MM.1S (cell line): ENCODE measurements around the gene HIP1.
"Not testable (repeated sequence)": the region's sequence is repeated elsewhere in the genome, so short reads cannot be mapped to it uniquely, and the experiment has no call there.

ENCODE experiments used
- DNase-seq: peaks from one replicate; pipeline ENCODE4 v3.0.0-alpha.2; 2015
- H2AFZ ChIP-seq: fragments of 300-600 bp; sonication (generic); 2 replicates; pipeline ENCODE4 v1.6.0; 2016; ENCODE audit warnings: antibody characterized with exemption, low read length
- H3F3A ChIP-seq: fragments of 300-600 bp; sonication (generic); 2 replicates; pipeline ENCODE4 v1.6.1; 2016; ENCODE audit warnings: mild to moderate bottlenecking, antibody characterized with exemption, low read length, moderate library complexity, mixed read lengths; ENCODE audit not compliant: insufficient read depth
- H3K27ac ChIP-seq: fragments of 300-600 bp; sonication (generic); 2 replicates; pipeline ENCODE4 v1.5.1; 2016; ENCODE audit warnings: mild to moderate bottlenecking, low read length
- H3K27me3 ChIP-seq: fragments of 300-600 bp; sonication (generic); replicated peaks from 2 replicates; pipeline ENCODE4 v1.6.0; 2016; ENCODE audit warnings: low read length; ENCODE audit not compliant: insufficient read depth
- H3K36me3 ChIP-seq: fragments of 300-600 bp; sonication (generic); replicated peaks from 2 replicates; pipeline ENCODE4 v1.6.1; 2016; ENCODE audit warnings: mild to moderate bottlenecking, low read length, mixed read lengths; ENCODE audit not compliant: insufficient read depth
- H3K4me1 ChIP-seq: fragments of 300-600 bp; sonication (generic); 2 replicates; pipeline ENCODE4 v1.6.1; 2016; ENCODE audit warnings: low read length, mixed read lengths
- H3K4me2 ChIP-seq: fragments of 300-600 bp; sonication (generic); 2 replicates; pipeline ENCODE4 v1.6.0; 2016; ENCODE audit warnings: low read depth, low read length
- H3K4me3 ChIP-seq: fragments of 300-600 bp; sonication (generic); 2 replicates; pipeline ENCODE4 v1.5.1; 2016; ENCODE audit warnings: low read length, mixed read lengths
- H3K79me2 ChIP-seq: fragments of 300-600 bp; sonication (generic); 2 replicates; pipeline ENCODE4 v1.6.1; 2016; ENCODE audit warnings: mixed run types, low read length, mixed read lengths
- H3K9ac ChIP-seq: fragments of 300-600 bp; sonication (generic); 2 replicates; pipeline ENCODE4 v1.6.1; 2016; ENCODE audit warnings: low read length, mixed read lengths
- H3K9me2 ChIP-seq: fragments of 300-600 bp; sonication (generic); replicated peaks from 2 replicates; pipeline ENCODE4 v1.6.1; 2016; ENCODE audit warnings: mild to moderate bottlenecking, low read length, mixed read lengths; ENCODE audit not compliant: insufficient read depth
- H3K9me3 ChIP-seq: fragments of 300-600 bp; sonication (generic); replicated peaks from 2 replicates; pipeline ENCODE4 v1.6.1; 2016; ENCODE audit warnings: mild to moderate bottlenecking, low read length, mixed read lengths; ENCODE audit not compliant: insufficient read depth
- H4K20me1 ChIP-seq: fragments of 300-600 bp; sonication (generic); 2 replicates; pipeline ENCODE4 v1.6.1; 2016; ENCODE audit warnings: mild to moderate bottlenecking, low read length, moderate library complexity, mixed read lengths; ENCODE audit not compliant: insufficient read depth
- CTCF ChIP-seq: fragments of 300-600 bp; sonication (generic); IDR thresholded peaks from 2 replicates; pipeline ENCODE4 v1.5.1; 2016; ENCODE audit warnings: antibody characterized with exemption, low read length, mixed read lengths
- EZH2 ChIP-seq: fragments of 300-600 bp; sonication (generic); optimal IDR thresholded peaks from 2 replicates; pipeline ENCODE3; 2017; ENCODE audit warnings: low read depth, mild to moderate bottlenecking, antibody characterized with exemption, low read length, mixed read lengths
- EZH2phosphoT487 ChIP-seq: fragments of 300-600 bp; sonication (generic); IDR thresholded peaks from 2 replicates; pipeline ENCODE4 v1.6.1; 2018; ENCODE audit warnings: antibody characterized with exemption, low read length

The HIP1 gene

GRCh38 chr7:75762350-75762917, 23.7 kb upstream of the HIP1 start:
- H3K9ac ChIP-seq: no peak overlapping the region
- H3K9me3 ChIP-seq: no peaks in the 10 kb centered on the region
- H3F3A ChIP-seq: no peaks in the 10 kb centered on the region
- no peaks in the 10 kb centered on the region for H3K4me1 ChIP-seq
- TF ChIP-seq EZH2phosphoT487: no peak
- peak; percentile 67 for TF ChIP-seq CTCF
- no peak for TF ChIP-seq EZH2
- H4K20me1 ChIP-seq: no peaks in the 10 kb centered on the region
- H3K4me2 ChIP-seq: no peak overlapping the region
- no peaks in the 10 kb centered on the region for H3K79me2 ChIP-seq
- no peak overlapping the region for H3K4me3 ChIP-seq
- H3K27me3 ChIP-seq: no peaks in the 10 kb centered on the region
- H3K36me3 ChIP-seq: no peaks in the 10 kb centered on the region
- no peaks in the 10 kb centered on the region for H3K9me2 ChIP-seq
- H3K27ac ChIP-seq: no peak overlapping the region
- H2AFZ ChIP-seq: 0 out of 2 replicates have a peak overlapping the region, but pooled peaks have one; percentile 3
- peak; percentile 67 for DNase-seq

GRCh38 chr7:75761801-75762200, 23.1 kb upstream of the HIP1 start:
- H3K4me3 ChIP-seq, H3K4me2 ChIP-seq: not testable (repeated sequence)

DNA sequence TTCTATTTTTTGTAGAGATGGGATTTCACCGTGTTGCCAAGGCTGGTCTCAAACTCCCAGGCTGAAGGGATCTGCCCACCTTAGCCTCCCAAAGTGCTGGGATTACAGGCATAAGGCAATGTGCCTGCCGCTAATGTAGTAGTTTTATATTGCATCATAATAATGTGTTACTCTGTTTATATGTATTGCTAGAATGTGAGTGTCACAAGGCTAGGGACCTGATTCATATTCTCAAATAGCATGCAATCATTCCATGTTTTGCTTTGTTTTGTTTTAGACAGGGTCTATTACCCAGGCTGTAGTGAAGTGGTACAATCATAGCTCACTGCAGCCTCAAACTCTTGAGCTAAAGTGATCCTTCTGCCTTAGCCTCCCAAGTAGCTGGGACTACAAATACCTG, 19.8 kb upstream of the HIP1 start:
- Histone ChIP-seq H3K4me3 (no peak overlapping the region), H3K4me2 (no peak overlapping the region), H3K9me2 (no peaks in the 10 kb centered on the region), H3K9me3 (no peaks in the 10 kb centered on the region), H3K79me2 (no peaks in the 10 kb centered on the region), H3K4me1 (no peaks in the 10 kb centered on the region), H3K27me3 (no peaks in the 10 kb centered on the region), H4K20me1 (no peaks in the 10 kb centered on the region), H2AFZ (no peak overlapping the region), H3F3A (no peaks in the 10 kb centered on the region), H3K36me3 (no peaks in the 10 kb centered on the region), H3K9ac (no peak overlapping the region), H3K27ac (no peak overlapping the region)
- no peak for TF ChIP-seq EZH2phosphoT487
- TF ChIP-seq EZH2: no peak
- TF ChIP-seq CTCF: no peak
- DNase-seq: no peak

More at GRCh38 chr7:75761801-75762200, 23.1 kb upstream of the HIP1 start:
- not testable (repeated sequence) for H3K4me1 ChIP-seq, H2AFZ ChIP-seq, DNase-seq, H3K9me2 ChIP-seq, H3K9ac ChIP-seq, H3K9me3 ChIP-seq, H3K27me3 ChIP-seq, H4K20me1 ChIP-seq, H3K36me3 ChIP-seq, H3K27ac ChIP-seq, H3F3A ChIP-seq, H3K79me2 ChIP-seq

DNA sequence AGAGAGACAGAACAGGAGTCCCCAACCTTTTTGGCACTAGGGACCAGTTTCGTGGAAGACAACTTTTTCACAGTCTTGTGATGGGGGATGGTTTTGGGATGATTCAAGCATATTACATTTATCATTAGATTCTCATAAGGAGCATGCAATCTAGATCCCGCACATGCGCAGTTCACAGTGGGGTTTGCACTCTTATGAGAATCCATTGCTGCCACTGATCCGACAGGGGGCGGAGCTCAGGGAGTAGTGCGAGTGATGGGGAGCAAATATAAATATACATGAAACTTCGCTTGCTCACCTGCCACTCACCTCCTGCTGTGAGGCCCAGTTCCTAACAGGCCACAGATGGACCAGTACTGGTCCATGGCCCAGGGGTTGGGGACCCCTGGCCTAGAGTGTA, 19.1 kb upstream of the HIP1 start:
- Histone ChIP-seq H3K4me1 (no peaks in the 10 kb centered on the region), H3K27ac (no peak overlapping the region), H3F3A (no peaks in the 10 kb centered on the region), H3K36me3 (no peaks in the 10 kb centered on the region), H3K9me3 (no peaks in the 10 kb centered on the region), H3K79me2 (no peaks in the 10 kb centered on the region), H3K9me2 (no peaks in the 10 kb centered on the region), H2AFZ (no peak overlapping the region), H3K4me2 (no peak overlapping the region), H4K20me1 (no peaks in the 10 kb centered on the region), H3K9ac (no peak overlapping the region), H3K27me3 (no peaks in the 10 kb centered on the region), H3K4me3 (no peak overlapping the region)
- TF ChIP-seq EZH2 (no peak), EZH2phosphoT487 (no peak), CTCF (no peak)
- DNase-seq: no peak
